Measurements from ENCODE around the gene ABCD1. TPM values are rescaled to one million over a fixed set of nuclear protein-coding genes. Genes with fewer than 3 reads are reported as not detected.

The ABCD1 gene
- total RNA-seq, 4 donors from 2014 or later, result 1.8 to 5.0 (median 3.5) TPM

- Histone ChIP-seq H3K27me3 (no peaks in the 10 kb centered on the region), H3K4me1 (peaks cover 4 to 42% (median 5%) of the 10 kb centered on the region in 3 donors), H3K9me3 (no peaks in the 10 kb centered on the region), H3K36me3 (peaks cover 0 to 64% (median 0%) of the 10 kb centered on the region in 3 donors), H3K4me3 (no peak overlapping the region), H3K27ac (no peak overlapping the region)
- DNase-seq, result no peak
- TF ChIP-seq CTCF (IDR thresholded peaks at IDR 0.05), result no peak
- intact Hi-C loops (cut with DNase I), result no loop called here
- 78 to 84% methylated on average over 4 to 24 of the region's 27 CpGs for WGBS, 2 donors
Observed at GRCh38 chrX:153709726-153710674, 14.7 kb upstream of the ABCD1 start.

GRCh38 chrX:153714256-153714655, 10.4 kb upstream of the ABCD1 start:
- intact Hi-C loops (cut with DNase I), result no loop called here
- DNase-seq, result no peak
- Histone ChIP-seq H3K4me3 (no peak overlapping the region), H3K27ac (no peak overlapping the region), H3K36me3 (peaks cover 0 to 97% (median 0%) of the 10 kb centered on the region in 3 donors), H3K27me3 (no peaks in the 10 kb centered on the region), H3K4me1 (peaks cover 0 to 11% (median 0%) of the 10 kb centered on the region in 3 donors), H3K9me3 (no peaks in the 10 kb centered on the region)
- 68 to 86% methylated on average over 3 of the region's 3 CpGs for WGBS, 2 donors
- TF ChIP-seq CTCF (IDR thresholded peaks at IDR 0.05) (no peak), POLR2A (IDR thresholded peaks at IDR 0.05) (no peak)

GRCh38 chrX:153717445-153717844, 7.2 kb upstream of the ABCD1 start:
- peaks cover 0 to 85% (median 0%) of the 10 kb centered on the region in 3 donors for H3K36me3 ChIP-seq

GRCh38 chrX:153719238-153719637, 5.4 kb upstream of the ABCD1 start:
- Histone ChIP-seq H3K36me3 (peaks cover 0 to 68% (median 0%) of the 10 kb centered on the region in 3 donors), H3K4me3 (no peak overlapping the region), H3K4me1 (peaks cover 0 to 42% (median 6%) of the 10 kb centered on the region in 3 donors), H3K9me3 (no peaks in the 10 kb centered on the region), H3K27me3 (no peaks in the 10 kb centered on the region), H3K27ac (peak overlapping the region in 1 of 4 donors; percentile 28)
- no peak for DNase-seq
- intact Hi-C loops (cut with DNase I), result no loop called here
- WGBS, 2 donors, result 55% methylated on average over 2 of the region's 2 CpGs; no CpG with 5 or more reads in 1 of the 2 donors
- TF ChIP-seq CTCF (IDR thresholded peaks at IDR 0.05), result no peak
- no peak for TF ChIP-seq POLR2A (IDR thresholded peaks at IDR 0.05)

More at GRCh38 chrX:153717445-153717844, 7.2 kb upstream of the ABCD1 start:
- intact Hi-C loops (cut with DNase I), result no loop called here
- 92 to 95% methylated on average over 7 to 8 of the region's 9 CpGs for WGBS, 2 donors
- Histone ChIP-seq H3K9me3 (no peaks in the 10 kb centered on the region), H3K27ac (no peak overlapping the region), H3K4me1 (peaks cover 0 to 34% (median 0%) of the 10 kb centered on the region in 3 donors), H3K4me3 (no peak overlapping the region), H3K27me3 (no peaks in the 10 kb centered on the region)
- DNase-seq, result no peak
- TF ChIP-seq POLR2A (IDR thresholded peaks at IDR 0.05) (no peak), CTCF (IDR thresholded peaks at IDR 0.05) (no peak)

GRCh38 chrX:153719701-153720100, 5.0 kb upstream of the ABCD1 start:
- peak overlapping the region in 1 of 4 donors; percentile 28 for H3K27ac ChIP-seq
- no peak for TF ChIP-seq CTCF (IDR thresholded peaks at IDR 0.05)
- no peak for TF ChIP-seq POLR2A (IDR thresholded peaks at IDR 0.05)
- 55 to 67% methylated on average over 1 to 2 of the region's 2 CpGs for WGBS, 2 donors
- DNase-seq, result no peak
- peaks cover 0 to 43% (median 6%) of the 10 kb centered on the region in 3 donors for H3K4me1 ChIP-seq
- no peak overlapping the region for H3K4me3 ChIP-seq
- no peaks in the 10 kb centered on the region for H3K9me3 ChIP-seq
- H3K36me3 ChIP-seq, result peaks cover 0 to 64% (median 0%) of the 10 kb centered on the region in 3 donors
- intact Hi-C loops (cut with DNase I), result no loop called here
- no peaks in the 10 kb centered on the region for H3K27me3 ChIP-seq
